Measurements from ENCODE around the gene POLE4.

POLE4 gene

DNA sequence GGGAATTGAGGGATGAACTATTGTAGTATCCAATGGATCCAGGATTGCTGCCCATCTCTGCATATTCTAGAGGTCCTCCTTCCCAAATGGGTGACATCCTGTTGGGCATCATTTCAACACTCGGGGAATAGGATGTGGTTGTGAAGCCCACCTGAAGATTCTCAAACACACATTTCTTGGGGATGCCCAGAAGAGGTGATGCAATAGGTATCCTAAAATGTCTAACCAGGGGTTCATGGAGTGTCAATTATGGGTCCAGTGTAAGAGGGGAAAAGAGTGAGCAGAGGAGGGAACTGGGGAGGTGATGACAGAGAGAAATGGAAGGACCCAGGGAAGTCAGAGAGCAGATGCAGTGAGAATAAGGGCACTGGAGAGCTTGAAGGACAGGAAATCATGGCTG lies 52.1 kb downstream of the POLE4 start:
- DNase-seq = no peak
- TF ChIP-seq, protein P1, sequence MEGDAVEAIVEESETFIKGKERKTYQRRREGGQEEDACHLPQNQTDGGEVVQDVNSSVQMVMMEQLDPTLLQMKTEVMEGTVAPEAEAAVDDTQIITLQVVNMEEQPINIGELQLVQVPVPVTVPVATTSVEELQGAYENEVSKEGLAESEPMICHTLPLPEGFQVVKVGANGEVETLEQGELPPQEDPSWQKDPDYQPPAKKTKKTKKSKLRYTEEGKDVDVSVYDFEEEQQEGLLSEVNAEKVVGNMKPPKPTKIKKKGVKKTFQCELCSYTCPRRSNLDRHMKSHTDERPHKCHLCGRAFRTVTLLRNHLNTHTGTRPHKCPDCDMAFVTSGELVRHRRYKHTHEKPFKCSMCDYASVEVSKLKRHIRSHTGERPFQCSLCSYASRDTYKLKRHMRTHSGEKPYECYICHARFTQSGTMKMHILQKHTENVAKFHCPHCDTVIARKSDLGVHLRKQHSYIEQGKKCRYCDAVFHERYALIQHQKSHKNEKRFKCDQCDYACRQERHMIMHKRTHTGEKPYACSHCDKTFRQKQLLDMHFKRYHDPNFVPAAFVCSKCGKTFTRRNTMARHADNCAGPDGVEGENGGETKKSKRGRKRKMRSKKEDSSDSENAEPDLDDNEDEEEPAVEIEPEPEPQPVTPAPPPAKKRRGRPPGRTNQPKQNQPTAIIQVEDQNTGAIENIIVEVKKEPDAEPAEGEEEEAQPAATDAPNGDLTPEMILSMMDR (IDR thresholded peaks at IDR 0.05; ENCODE audit: low read depth, low read length, missing control alignments) = no peak
- in situ Hi-C loops (cut with HindIII; ENCODE audit: low pct_ligation_motif_present, low sequenced_read_pairs) = no loop called here
- Histone ChIP-seq H3K4me3 (ENCODE audit: low read depth, low read length) (no peak overlapping the region), H3K27me3 (replicated peaks) (no peaks in the 10 kb centered on the region), H3K27ac (no peak overlapping the region), H3K36me3 (replicated peaks) (no peaks in the 10 kb centered on the region)

DNA sequence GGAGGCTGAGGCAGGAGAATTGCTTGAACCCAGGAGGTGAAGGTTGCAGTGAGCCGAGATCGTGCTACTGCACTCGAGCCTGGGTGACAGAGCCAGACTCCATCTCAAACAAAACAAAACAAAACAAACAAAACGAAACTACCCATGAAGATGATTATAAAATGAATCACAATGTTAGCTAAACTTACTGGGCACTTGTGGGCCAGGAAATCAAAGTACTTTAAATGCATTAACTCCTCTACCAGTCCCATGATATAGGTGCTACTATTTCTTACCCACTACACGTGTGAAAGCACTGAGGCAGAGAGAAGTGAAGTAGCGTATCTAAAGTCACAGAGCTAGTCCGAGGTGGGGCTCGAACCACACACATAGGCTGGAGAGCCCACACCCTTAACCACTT lies 53.6 kb downstream of the POLE4 start:
- TF ChIP-seq, protein P1 (IDR thresholded peaks at IDR 0.05; ENCODE audit: low read depth, low read length, missing control alignments) = no peak
- Histone ChIP-seq H3K36me3 (replicated peaks) (no peaks in the 10 kb centered on the region), H3K27ac (no peak overlapping the region), H3K4me3 (ENCODE audit: low read depth, low read length) (no peak overlapping the region), H3K27me3 (replicated peaks) (no peaks in the 10 kb centered on the region)
- DNase-seq = no peak
- in situ Hi-C loops (cut with HindIII; ENCODE audit: low pct_ligation_motif_present, low sequenced_read_pairs) = no loop called here

GRCh38 chr2:75018162-75018561 lies 59.7 kb downstream of the POLE4 start:
- Histone ChIP-seq H3K4me3 (ENCODE audit: low read depth, low read length) (no peak overlapping the region), H3K36me3 (replicated peaks) (no peaks in the 10 kb centered on the region), H3K27ac (no peak overlapping the region), H3K27me3 (replicated peaks) (no peaks in the 10 kb centered on the region)
- DNase-seq = no peak
- TF ChIP-seq, protein P1 (IDR thresholded peaks at IDR 0.05; ENCODE audit: low read depth, low read length, missing control alignments) = no peak
- in situ Hi-C loops (cut with HindIII; ENCODE audit: low pct_ligation_motif_present, low sequenced_read_pairs) = no loop called here
